Measurements from ENCODE around the gene CALY. TPM values are rescaled to one million over a fixed set of nuclear protein-coding genes. Genes with fewer than 3 reads are reported as not detected.

Gene CALY
- total RNA-seq, 2 experiments from 2014 or later: 3.1 to 3.6 TPM

GRCh38 chr10:133361227-133361626 is 24.5 kb upstream of the CALY start:
- DNase-seq (no peak), ATAC-seq (ENCODE audit: low read depth) (no peak)
- Mint-ChIP-seq H3K9me3 (no peaks in the 10 kb centered on the region), H3K27me3 (no peaks in the 10 kb centered on the region), H3K4me3 (no peak overlapping the region), H3K4me1 (peaks cover 1% of the 10 kb centered on the region), H3K27ac (peak overlapping the region; percentile 43), H3K36me3 (no peaks in the 10 kb centered on the region)
- POLR2A ChIA-PET: no interaction called here

GRCh38 chr10:133359972-133360610 is 23.4 kb upstream of the CALY start:
- POLR2A ChIA-PET: no interaction called here
- DNase-seq (no peak), ATAC-seq (ENCODE audit: low read depth) (no peak)
- Mint-ChIP-seq H3K4me3 (no peak overlapping the region), H3K27me3 (no peaks in the 10 kb centered on the region), H3K9me3 (no peaks in the 10 kb centered on the region), H3K27ac (no peak overlapping the region), H3K36me3 (no peaks in the 10 kb centered on the region), H3K4me1 (peaks cover 1% of the 10 kb centered on the region)

GRCh38 chr10:133359554-133359971 is 22.9 kb upstream of the CALY start:
- peaks cover 1% of the 10 kb centered on the region for H3K4me1 Mint-ChIP-seq
- no peak for DNase-seq
- H3K27me3 Mint-ChIP-seq: no peaks in the 10 kb centered on the region
- no peak overlapping the region for H3K27ac Mint-ChIP-seq
- POLR2A ChIA-PET: interaction anchor here (0.7 kb wide), 1 partner anchor 19 kb away, joined by 3 read pairs; no protein-coding TSS in a partner anchor
- H3K36me3 Mint-ChIP-seq: no peaks in the 10 kb centered on the region
- ATAC-seq (ENCODE audit: low read depth): no peak
- H3K4me3 Mint-ChIP-seq: no peak overlapping the region
- no peaks in the 10 kb centered on the region for H3K9me3 Mint-ChIP-seq

GRCh38 chr10:133358925-133359310 is 22.2 kb upstream of the CALY start:
- Mint-ChIP-seq H3K4me3 (no peak overlapping the region), H3K36me3 (no peaks in the 10 kb centered on the region), H3K27ac (no peak overlapping the region), H3K4me1 (peaks cover 1% of the 10 kb centered on the region), H3K9me3 (no peaks in the 10 kb centered on the region), H3K27me3 (no peaks in the 10 kb centered on the region)
- peak; percentile 30 for DNase-seq
- no peak for ATAC-seq (ENCODE audit: low read depth)
- POLR2A ChIA-PET: interaction anchor here (0.7 to 1.1 kb wide), 2 partner anchors 14 to 19 kb away, joined by 3 read pairs; partner anchors contain the start of gene ECHS1

GRCh38 chr10:133358162-133358924 is 21.6 kb upstream of the CALY start:
- Mint-ChIP-seq H3K9me3 (no peaks in the 10 kb centered on the region), H3K27me3 (no peaks in the 10 kb centered on the region), H3K4me3 (no peak overlapping the region), H3K36me3 (no peaks in the 10 kb centered on the region), H3K4me1 (peaks cover 1% of the 10 kb centered on the region), H3K27ac (no peak overlapping the region)
- POLR2A ChIA-PET: interaction anchor here (1.0 to 1.7 kb wide), 4 partner anchors 11 to 32 kb away, joined by 3 to 7 read pairs (median 4); partner anchors contain the start of genes CALY, ECHS1 and PRAP1
- ATAC-seq (ENCODE audit: low read depth) (no peak), DNase-seq (peak; percentile 51)

GRCh38 chr10:133357285-133358161 is 20.8 kb upstream of the CALY start, which contains the start of gene FUOM:
Gene FUOM, minus strand, starts transcription at chr10:133358019. Its CDS starts 12 bp downstream, at chr10:133358007.
- H3K4me3 Mint-ChIP-seq: peak within 1 kb of the TSS; percentile 69
- DNase-seq (peak; percentile 79), ATAC-seq (ENCODE audit: low read depth) (peak; percentile 87)
- no peaks in the 10 kb centered on the region for H3K27me3 Mint-ChIP-seq
- no peaks in the 10 kb centered on the region for H3K9me3 Mint-ChIP-seq
- no peaks in the 10 kb centered on the region for H3K36me3 Mint-ChIP-seq
- POLR2A ChIA-PET: interaction anchor here (0.6 to 1.7 kb wide), 4 partner anchors 10 to 32 kb away, joined by 3 to 7 read pairs (median 4); partner anchors contain the start of genes CALY, ECHS1 and PRAP1
- H3K27ac Mint-ChIP-seq: peak within 1 kb of the TSS; percentile 56
- H3K4me1 Mint-ChIP-seq: peaks cover 1% of the 10 kb centered on the region

GRCh38 chr10:133356549-133357284 is 20.0 kb upstream of the CALY start:
- peak overlapping the region; percentile 56 for H3K27ac Mint-ChIP-seq
- peak overlapping the region; percentile 69 for H3K4me3 Mint-ChIP-seq

GRCh38 chr10:133355991-133356390 is 19.3 kb upstream of the CALY start:
- POLR2A ChIA-PET: no interaction called here

More at GRCh38 chr10:133356549-133357284, 20.0 kb upstream of the CALY start:
- POLR2A ChIA-PET: interaction anchor here (0.6 to 1.7 kb wide), 3 partner anchors 16 to 33 kb away, joined by 3 to 7 read pairs (median 4); partner anchors contain the start of genes CALY and ECHS1
- no peaks in the 10 kb centered on the region for H3K27me3 Mint-ChIP-seq
- H3K4me1 Mint-ChIP-seq: peaks cover 1% of the 10 kb centered on the region
- H3K9me3 Mint-ChIP-seq: no peaks in the 10 kb centered on the region
- DNase-seq: no peak
- no peak for ATAC-seq (ENCODE audit: low read depth)
- no peaks in the 10 kb centered on the region for H3K36me3 Mint-ChIP-seq

GRCh38 chr10:133355266-133355665 is 18.6 kb upstream of the CALY start:
- Mint-ChIP-seq H3K9me3 (no peaks in the 10 kb centered on the region), H3K4me3 (no peak overlapping the region), H3K27me3 (no peaks in the 10 kb centered on the region), H3K4me1 (peaks cover 1% of the 10 kb centered on the region), H3K27ac (no peak overlapping the region), H3K36me3 (no peaks in the 10 kb centered on the region)
- POLR2A ChIA-PET: no interaction called here
- no peak for ATAC-seq (ENCODE audit: low read depth)
- no peak for DNase-seq

More at GRCh38 chr10:133355991-133356390, 19.3 kb upstream of the CALY start:
- ATAC-seq (ENCODE audit: low read depth) (no peak), DNase-seq (no peak)
- H3K4me1 Mint-ChIP-seq: peaks cover 1% of the 10 kb centered on the region
- H3K36me3 Mint-ChIP-seq: no peaks in the 10 kb centered on the region
- no peaks in the 10 kb centered on the region for H3K9me3 Mint-ChIP-seq
- no peaks in the 10 kb centered on the region for H3K27me3 Mint-ChIP-seq
- peak overlapping the region; percentile 55 for H3K4me3 Mint-ChIP-seq
- no peak overlapping the region for H3K27ac Mint-ChIP-seq

- no peak overlapping the region for H3K4me3 Mint-ChIP-seq
- no peaks in the 10 kb centered on the region for H3K27me3 Mint-ChIP-seq
- DNase-seq (no peak), ATAC-seq (ENCODE audit: low read depth) (no peak)
- H3K27ac Mint-ChIP-seq: no peak overlapping the region
- POLR2A ChIA-PET: no interaction called here
- no peaks in the 10 kb centered on the region for H3K9me3 Mint-ChIP-seq
- no peaks in the 10 kb centered on the region for H3K36me3 Mint-ChIP-seq
- H3K4me1 Mint-ChIP-seq: no peaks in the 10 kb centered on the region
These were observed 18.1 kb upstream of the CALY start for GRCh38 chr10:133354672-133355240.

- no peak overlapping the region for H3K27ac Mint-ChIP-seq
- H3K27me3 Mint-ChIP-seq: no peaks in the 10 kb centered on the region
- no peaks in the 10 kb centered on the region for H3K4me1 Mint-ChIP-seq
- ATAC-seq (ENCODE audit: low read depth) (no peak), DNase-seq (no peak)
- H3K36me3 Mint-ChIP-seq: no peaks in the 10 kb centered on the region
- H3K9me3 Mint-ChIP-seq: no peaks in the 10 kb centered on the region
- POLR2A ChIA-PET: interaction anchor here (1.2 kb wide), 1 partner anchor 36 kb away, joined by 3 read pairs; no protein-coding TSS in a partner anchor
- no peak overlapping the region for H3K4me3 Mint-ChIP-seq
These were observed 17.4 kb upstream of the CALY start for GRCh38 chr10:133353988-133354605.
